Mesothelial cell of epicardium (in vitro differentiated cells): Measurements from ENCODE around the gene ABCC6. TPM values are rescaled to one million over a fixed set of nuclear protein-coding genes. Genes with fewer than 3 reads are reported as not detected.

Experiments used
- DNase-seq, 2 experiments: peaks; one replicate each; pipeline ENCODE4 v3.0.0; 2021; ENCODE audit warnings: low spot score in 2 of 2; ENCODE audit not compliant: unreplicated experiment in 2 of 2
- H3K27ac Mint-ChIP-seq: 2 replicates; pipeline ENCODE4 v1.8.0; 2021; ENCODE audit warnings: mixed read lengths
- H3K27me3 Mint-ChIP-seq: 2 replicates; pipeline ENCODE4 v1.8.0; 2021; ENCODE audit warnings: low read depth, mixed read lengths
- H3K36me3 Mint-ChIP-seq: 2 replicates; pipeline ENCODE4 v1.8.0; 2021; ENCODE audit warnings: mixed read lengths
- H3K4me1 Mint-ChIP-seq: 2 replicates; pipeline ENCODE4 v1.8.0; 2021; ENCODE audit warnings: mixed read lengths
- H3K4me3 Mint-ChIP-seq: 2 replicates; pipeline ENCODE4 v1.8.0; 2021; ENCODE audit warnings: mild to moderate bottlenecking, moderate library complexity, mixed read lengths
- H3K9me3 Mint-ChIP-seq: 2 replicates; pipeline ENCODE4 v1.8.0; 2021; ENCODE audit warnings: mixed read lengths
- total RNA-seq: library from RNA; stranded (reverse); gene quantifications from 3 replicates; pipeline ENCODE4 v1.2.1, GENCODE V29; 2021
- TF ChIP-seq, protein P1 (sequence below): fragments of 200-600 bp; sonication (generic); IDR thresholded peaks from one replicate; pipeline ENCODE4 v1.5.0; 2021; ENCODE audit warnings: antibody characterized with exemption; ENCODE audit not compliant: unreplicated experiment

Gene ABCC6
- total RNA-seq, 1 donor from 2014 or later: 3.2 TPM

DNA sequence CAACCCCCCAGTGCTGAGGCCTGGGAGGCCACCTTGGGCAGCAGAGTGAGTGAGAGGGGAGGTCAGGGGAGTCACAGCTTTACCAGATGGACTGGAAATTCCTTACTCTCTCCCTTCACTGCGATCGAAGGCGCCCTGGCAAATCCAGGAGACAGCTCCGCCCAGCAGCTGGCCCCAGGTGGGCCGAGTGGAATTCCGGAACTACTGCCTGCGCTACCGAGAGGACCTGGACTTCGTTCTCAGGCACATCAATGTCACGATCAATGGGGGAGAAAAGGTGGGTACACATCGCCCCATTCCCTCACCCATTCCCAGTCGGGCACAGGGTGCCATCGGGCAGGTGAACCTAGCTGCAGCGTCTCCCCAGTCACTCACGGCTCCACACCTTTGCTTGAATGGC lies 91.6 kb downstream of the ABCC6 start:
- DNase-seq: no peak
- TF ChIP-seq, protein P1, sequence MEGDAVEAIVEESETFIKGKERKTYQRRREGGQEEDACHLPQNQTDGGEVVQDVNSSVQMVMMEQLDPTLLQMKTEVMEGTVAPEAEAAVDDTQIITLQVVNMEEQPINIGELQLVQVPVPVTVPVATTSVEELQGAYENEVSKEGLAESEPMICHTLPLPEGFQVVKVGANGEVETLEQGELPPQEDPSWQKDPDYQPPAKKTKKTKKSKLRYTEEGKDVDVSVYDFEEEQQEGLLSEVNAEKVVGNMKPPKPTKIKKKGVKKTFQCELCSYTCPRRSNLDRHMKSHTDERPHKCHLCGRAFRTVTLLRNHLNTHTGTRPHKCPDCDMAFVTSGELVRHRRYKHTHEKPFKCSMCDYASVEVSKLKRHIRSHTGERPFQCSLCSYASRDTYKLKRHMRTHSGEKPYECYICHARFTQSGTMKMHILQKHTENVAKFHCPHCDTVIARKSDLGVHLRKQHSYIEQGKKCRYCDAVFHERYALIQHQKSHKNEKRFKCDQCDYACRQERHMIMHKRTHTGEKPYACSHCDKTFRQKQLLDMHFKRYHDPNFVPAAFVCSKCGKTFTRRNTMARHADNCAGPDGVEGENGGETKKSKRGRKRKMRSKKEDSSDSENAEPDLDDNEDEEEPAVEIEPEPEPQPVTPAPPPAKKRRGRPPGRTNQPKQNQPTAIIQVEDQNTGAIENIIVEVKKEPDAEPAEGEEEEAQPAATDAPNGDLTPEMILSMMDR: no peak
- H3K4me1 Mint-ChIP-seq: no peaks in the 10 kb centered on the region
- no peaks in the 10 kb centered on the region for H3K27me3 Mint-ChIP-seq
- H3K36me3 Mint-ChIP-seq: peaks cover 29% of the 10 kb centered on the region
- H3K4me3 Mint-ChIP-seq: no peak overlapping the region
- no peak overlapping the region for H3K27ac Mint-ChIP-seq
- no peaks in the 10 kb centered on the region for H3K9me3 Mint-ChIP-seq

DNA sequence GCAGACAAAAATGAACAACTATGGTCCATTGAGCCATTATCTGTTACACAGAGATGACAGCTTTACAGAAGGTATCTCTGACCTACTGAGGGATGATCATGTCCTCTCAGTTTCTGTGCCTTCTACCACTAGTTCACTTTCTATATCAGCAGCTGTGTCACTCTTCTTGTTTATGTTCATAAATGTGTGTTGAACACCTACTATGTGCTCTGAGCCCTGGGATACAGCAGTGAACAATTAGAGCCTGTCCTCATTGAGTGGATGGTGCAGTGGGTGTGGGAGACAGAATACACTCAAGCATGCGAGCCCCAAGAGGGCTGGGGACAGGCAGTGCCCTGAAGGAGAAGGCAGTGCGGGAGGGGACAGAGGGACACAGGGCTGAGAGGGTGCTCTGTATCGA lies 92.1 kb downstream of the ABCC6 start:
- no peaks in the 10 kb centered on the region for H3K27me3 Mint-ChIP-seq
- no peak overlapping the region for H3K27ac Mint-ChIP-seq

DNA sequence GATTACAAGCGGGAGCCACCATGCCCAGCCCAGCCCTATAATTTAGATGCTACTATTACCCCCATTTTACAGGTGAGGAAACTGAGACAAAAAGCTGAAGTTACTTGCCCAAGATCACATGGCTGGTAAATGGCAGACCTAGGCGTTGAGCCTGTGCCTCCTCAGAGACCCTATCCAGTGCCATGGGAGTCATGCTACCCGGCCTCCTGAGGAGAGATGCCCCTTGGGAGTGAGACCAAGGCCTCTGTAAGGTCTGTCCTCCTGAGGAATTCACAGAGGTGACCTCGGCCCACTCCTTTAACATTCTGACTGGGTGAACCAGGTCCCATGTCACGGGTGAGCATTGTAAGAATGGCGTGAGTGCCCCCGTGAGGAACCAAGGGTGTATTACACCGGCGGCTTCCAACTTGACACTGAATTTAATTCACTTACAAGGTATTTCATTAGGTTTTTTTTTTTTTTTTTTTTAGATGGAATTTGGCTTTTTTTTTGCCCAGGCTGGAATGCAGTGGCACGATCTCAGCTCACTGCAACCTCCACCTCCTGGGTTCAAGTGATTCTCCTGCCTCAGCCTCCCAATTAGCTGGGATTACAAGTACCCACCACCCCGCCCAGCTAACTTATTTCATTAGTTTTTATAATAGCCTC lies 95.7 kb downstream of the ABCC6 start:
- H3K36me3 Mint-ChIP-seq: peaks cover 42% of the 10 kb centered on the region
- peak; percentile 46 to 76 for DNase-seq
- no peaks in the 10 kb centered on the region for H3K4me1 Mint-ChIP-seq
- no peaks in the 10 kb centered on the region for H3K27me3 Mint-ChIP-seq
- H3K9me3 Mint-ChIP-seq: peaks cover 15% of the 10 kb centered on the region
- TF ChIP-seq, protein P1: peak; percentile 86
- no peak overlapping the region for H3K4me3 Mint-ChIP-seq
- peak overlapping the region; percentile 47 for H3K27ac Mint-ChIP-seq

More for the DNA sequence above, 92.1 kb downstream of the ABCC6 start:
- no peaks in the 10 kb centered on the region for H3K4me1 Mint-ChIP-seq
- no peaks in the 10 kb centered on the region for H3K9me3 Mint-ChIP-seq
- H3K4me3 Mint-ChIP-seq: no peak overlapping the region
- DNase-seq: no peak
- TF ChIP-seq, protein P1: no peak
- H3K36me3 Mint-ChIP-seq: peaks cover 29% of the 10 kb centered on the region

DNA sequence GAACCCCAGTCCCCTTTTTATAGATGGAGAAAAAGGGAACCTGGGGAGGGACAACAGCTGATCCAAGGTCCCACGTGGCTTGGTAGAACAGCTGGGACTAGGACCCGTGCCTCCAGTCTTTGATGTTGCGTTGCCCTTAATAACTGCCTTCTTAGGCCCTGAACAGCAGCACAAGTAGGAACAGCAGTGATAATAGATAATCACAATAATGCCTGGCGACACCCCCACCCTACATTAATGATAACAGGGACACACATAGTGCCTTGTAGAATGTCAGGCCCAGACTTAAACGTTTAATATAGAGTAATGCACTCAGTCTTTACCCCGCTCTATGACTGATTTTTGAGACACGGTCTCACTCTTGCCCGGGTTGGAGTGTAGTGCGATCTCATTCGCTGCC lies 96.4 kb downstream of the ABCC6 start:
- Mint-ChIP-seq H3K36me3 (peaks cover 44% of the 10 kb centered on the region), H3K4me1 (no peaks in the 10 kb centered on the region), H3K27ac (no peak overlapping the region), H3K9me3 (peaks cover 15% of the 10 kb centered on the region), H3K27me3 (no peaks in the 10 kb centered on the region), H3K4me3 (no peak overlapping the region)
- DNase-seq: no peak
- TF ChIP-seq, protein P1: no peak

DNA sequence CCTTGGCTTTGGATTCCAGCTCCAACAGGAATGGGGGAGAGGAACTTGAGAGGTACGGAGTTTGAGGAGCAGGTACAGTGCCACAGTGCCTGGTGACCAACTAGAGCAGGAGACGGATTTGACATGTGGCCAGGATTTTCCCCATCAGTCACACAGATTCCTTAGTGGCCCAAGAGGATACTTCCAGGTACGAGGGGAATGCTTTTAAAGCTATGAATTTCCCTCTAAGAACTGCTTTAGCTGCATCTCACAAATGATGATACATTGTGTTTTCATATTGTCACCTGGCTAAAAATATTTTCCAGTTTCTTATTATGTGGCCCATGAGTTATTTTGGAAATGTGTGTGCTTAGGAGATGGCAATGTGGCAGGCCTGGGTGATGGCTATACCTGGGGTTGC lies 98.3 kb downstream of the ABCC6 start:
- Mint-ChIP-seq H3K9me3 (peaks cover 15% of the 10 kb centered on the region), H3K36me3 (peaks cover 59% of the 10 kb centered on the region), H3K27me3 (no peaks in the 10 kb centered on the region), H3K27ac (no peak overlapping the region), H3K4me3 (no peak overlapping the region), H3K4me1 (peaks cover 4% of the 10 kb centered on the region)
- TF ChIP-seq, protein P1: no peak
- no peak for DNase-seq

DNA sequence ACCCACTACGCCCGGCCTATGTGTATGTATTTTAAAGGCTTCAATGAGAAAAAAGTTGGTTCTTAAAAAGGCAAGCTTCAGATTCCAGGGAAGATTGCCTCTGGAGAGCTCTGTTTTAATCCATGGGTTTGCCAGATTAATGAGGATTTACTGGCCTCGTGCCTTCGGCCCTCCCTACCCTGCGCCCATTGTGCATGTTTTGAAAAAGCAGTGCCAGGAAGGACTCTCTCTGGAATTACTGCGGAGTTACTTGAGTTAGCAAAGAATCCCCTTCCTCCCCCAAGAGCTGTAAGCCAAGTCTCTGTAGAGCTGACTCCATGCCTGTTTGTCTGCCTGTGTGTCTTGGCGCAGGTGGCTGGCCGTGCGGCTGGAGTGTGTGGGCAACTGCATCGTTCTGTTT lies 98.9 kb downstream of the ABCC6 start:
- peaks cover 15% of the 10 kb centered on the region for H3K9me3 Mint-ChIP-seq
- DNase-seq: no peak
- H3K36me3 Mint-ChIP-seq: peaks cover 62% of the 10 kb centered on the region
- H3K4me1 Mint-ChIP-seq: peaks cover 4% of the 10 kb centered on the region
- no peak overlapping the region for H3K4me3 Mint-ChIP-seq
- no peak overlapping the region for H3K27ac Mint-ChIP-seq
- TF ChIP-seq, protein P1: no peak
- H3K27me3 Mint-ChIP-seq: no peaks in the 10 kb centered on the region
